ENCODE data around the gene PPP1R1B. TPM values are rescaled to one million over a fixed set of nuclear protein-coding genes. Genes with fewer than 3 reads are reported as not detected.

The PPP1R1B gene
- polyA plus RNA-seq, 1 donor (not counting 4 experiments of a cell fraction or from before 2014, with no cell fraction given) = 0.18 TPM

- no peaks in the 10 kb centered on the region for H3K9me1 ChIP-seq (ENCODE audit: control insufficient read depth, extremely low read depth, insufficient read depth, low read length)
- TF ChIP-seq CTCF (optimal IDR thresholded peaks at IDR 0.05 in 1 of 3, IDR thresholded peaks at IDR 0.05 in 1 of 3, conservative IDR thresholded peaks at IDR 0.05 in 1 of 3; ENCODE audit: extremely low read depth in 1 of 3, insufficient read depth in 2 of 3, low read length in 3 of 3) = no peak
- no peak for TF ChIP-seq EZH2 (IDR thresholded peaks at IDR 0.05; ENCODE audit: low read length)
- no peaks in the 10 kb centered on the region for H3K9me3 ChIP-seq (ENCODE audit: control insufficient read depth, low read depth, low read length)
- no peaks in the 10 kb centered on the region for H3K36me3 ChIP-seq (ENCODE audit: control insufficient read depth in 2 of 2, extremely low read depth in 1 of 2, insufficient read depth in 2 of 2, low read length in 2 of 2)
- H3K9ac ChIP-seq (ENCODE audit: control insufficient read depth, extremely low read depth, insufficient read depth, low read length) = no peak overlapping the region
- no peaks in the 10 kb centered on the region for H4K20me1 ChIP-seq (ENCODE audit: control insufficient read depth, extremely low read depth, insufficient read depth, low read length)
- peaks cover 49% of the 10 kb centered on the region for H3K27me3 ChIP-seq (ENCODE audit: control insufficient read depth, extremely low read depth, insufficient read depth, low read length)
- no peak overlapping the region for H3K27ac ChIP-seq (ENCODE audit: control insufficient read depth, insufficient read depth, low read length)
- DNase-seq (ENCODE audit: low read depth, low spot score) (no peak), FAIRE-seq (no peak)
- H2AFZ ChIP-seq (ENCODE audit: control insufficient read depth, low read length) = no peak overlapping the region
- no peak overlapping the region for H3K4me3 ChIP-seq (ENCODE audit: control insufficient read depth in 2 of 3, extremely low read depth in 1 of 3, insufficient read depth in 2 of 3, low read depth in 1 of 3, low read length in 3 of 3)
- dilution Hi-C loops (cut with MboI; ENCODE audit: extremely low pct_ligation_motif_present, low sequenced_read_pairs) = no loop called here
- no peak overlapping the region for H3K4me2 ChIP-seq (ENCODE audit: control insufficient read depth, extremely low read depth, insufficient read depth, low read depth, low read length)
- H3K4me1 ChIP-seq (ENCODE audit: control insufficient read depth, extremely low read depth, insufficient read depth, low read length) = no peaks in the 10 kb centered on the region
- H3K79me2 ChIP-seq (ENCODE audit: control insufficient read depth, insufficient read depth, low read length) = no peaks in the 10 kb centered on the region
Observed at GRCh38 chr17:39612935-39613464, 13.8 kb upstream of the PPP1R1B start.

GRCh38 chr17:39614545-39615157 lies 12.1 kb upstream of the PPP1R1B start:
- Histone ChIP-seq H3K79me2 (ENCODE audit: control insufficient read depth, insufficient read depth, low read length) (no peaks in the 10 kb centered on the region), H3K36me3 (ENCODE audit: control insufficient read depth in 2 of 2, extremely low read depth in 1 of 2, insufficient read depth in 2 of 2, low read length in 2 of 2) (no peaks in the 10 kb centered on the region), H3K9me1 (ENCODE audit: control insufficient read depth, extremely low read depth, insufficient read depth, low read length) (no peaks in the 10 kb centered on the region), H3K4me3 (ENCODE audit: control insufficient read depth in 2 of 3, extremely low read depth in 1 of 3, insufficient read depth in 2 of 3, low read depth in 1 of 3, low read length in 3 of 3) (no peak overlapping the region), H3K9ac (ENCODE audit: control insufficient read depth, extremely low read depth, insufficient read depth, low read length) (no peak overlapping the region), H3K27me3 (ENCODE audit: control insufficient read depth, extremely low read depth, insufficient read depth, low read length) (peaks cover 36% of the 10 kb centered on the region), H3K9me3 (ENCODE audit: control insufficient read depth, low read depth, low read length) (no peaks in the 10 kb centered on the region), H2AFZ (ENCODE audit: control insufficient read depth, low read length) (no peak overlapping the region), H3K4me1 (ENCODE audit: control insufficient read depth, extremely low read depth, insufficient read depth, low read length) (no peaks in the 10 kb centered on the region), H3K4me2 (ENCODE audit: control insufficient read depth, extremely low read depth, insufficient read depth, low read depth, low read length) (no peak overlapping the region), H4K20me1 (ENCODE audit: control insufficient read depth, extremely low read depth, insufficient read depth, low read length) (no peaks in the 10 kb centered on the region), H3K27ac (ENCODE audit: control insufficient read depth, insufficient read depth, low read length) (no peak overlapping the region)
- DNase-seq (ENCODE audit: low read depth, low spot score) (no peak), FAIRE-seq (no peak)
- TF ChIP-seq CTCF (optimal IDR thresholded peaks at IDR 0.05 in 1 of 3, IDR thresholded peaks at IDR 0.05 in 1 of 3, conservative IDR thresholded peaks at IDR 0.05 in 1 of 3; ENCODE audit: extremely low read depth in 1 of 3, insufficient read depth in 2 of 3, low read length in 3 of 3) = no peak
- no peak for TF ChIP-seq EZH2 (IDR thresholded peaks at IDR 0.05; ENCODE audit: low read length)
- dilution Hi-C loops (cut with MboI; ENCODE audit: extremely low pct_ligation_motif_present, low sequenced_read_pairs) = no loop called here
